GM04503 (cell line): ENCODE results near the gene KRT78.
"Not testable (repeated sequence)": the region's sequence is repeated elsewhere in the genome, so short reads cannot be mapped to it uniquely, and the experiment has no call there.

ENCODE experiments used
- DNase-seq: peaks from one replicate; pipeline ENCODE4 v3.0.0-alpha.2; 2012; ENCODE audit warnings: low read depth

The KRT78 gene

GRCh38 chr12:52796429-52796794 is 52.4 kb downstream of the KRT78 start:
- DNase-seq, result no peak

DNA sequence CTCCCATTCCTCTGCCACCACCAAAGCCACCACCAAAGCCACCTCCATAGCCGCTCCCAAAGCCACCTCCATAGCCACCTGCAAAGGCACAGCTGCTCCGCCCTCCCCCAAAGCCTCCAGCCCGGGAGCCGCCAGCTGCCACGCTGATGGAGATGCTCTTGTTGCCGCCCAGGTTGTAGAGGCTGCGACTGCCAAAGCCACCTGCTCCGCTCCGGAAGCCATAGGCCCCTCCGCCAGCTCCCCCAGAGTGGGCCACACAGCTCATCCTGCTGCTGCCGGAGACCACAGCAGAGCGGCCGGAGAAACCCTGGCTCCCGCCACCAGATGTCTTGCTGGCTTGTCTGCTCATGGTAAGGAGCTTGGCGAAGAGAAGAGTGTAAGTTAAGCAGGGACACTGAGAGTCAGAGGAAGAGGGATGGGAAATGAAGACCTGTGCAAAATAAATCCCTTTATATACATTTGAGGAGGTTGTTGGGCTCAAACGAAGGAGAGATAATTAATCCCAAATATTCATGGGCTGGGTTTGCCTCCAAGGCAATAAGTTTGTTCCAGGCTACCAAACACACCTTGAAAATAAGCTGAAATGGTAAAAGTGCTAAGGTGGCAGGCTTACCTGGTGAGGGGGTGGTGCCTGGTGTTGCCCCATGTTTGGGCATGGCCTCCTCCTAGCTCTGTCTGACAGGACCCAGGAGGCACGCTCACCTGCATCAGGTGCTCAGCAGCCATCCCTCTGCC is 52.9 kb downstream of the KRT78 start, which contains the start of gene KRT3:
Gene KRT3 (minus strand): TSS at position 424 of the 735 bp plus-strand sequence. CDS start 75 bp downstream, at position 349.
- DNase-seq, result no peak

GRCh38 chr12:52795332-52795674 is 53.5 kb downstream of the KRT78 start:
- DNase-seq, result not testable (repeated sequence)

DNA sequence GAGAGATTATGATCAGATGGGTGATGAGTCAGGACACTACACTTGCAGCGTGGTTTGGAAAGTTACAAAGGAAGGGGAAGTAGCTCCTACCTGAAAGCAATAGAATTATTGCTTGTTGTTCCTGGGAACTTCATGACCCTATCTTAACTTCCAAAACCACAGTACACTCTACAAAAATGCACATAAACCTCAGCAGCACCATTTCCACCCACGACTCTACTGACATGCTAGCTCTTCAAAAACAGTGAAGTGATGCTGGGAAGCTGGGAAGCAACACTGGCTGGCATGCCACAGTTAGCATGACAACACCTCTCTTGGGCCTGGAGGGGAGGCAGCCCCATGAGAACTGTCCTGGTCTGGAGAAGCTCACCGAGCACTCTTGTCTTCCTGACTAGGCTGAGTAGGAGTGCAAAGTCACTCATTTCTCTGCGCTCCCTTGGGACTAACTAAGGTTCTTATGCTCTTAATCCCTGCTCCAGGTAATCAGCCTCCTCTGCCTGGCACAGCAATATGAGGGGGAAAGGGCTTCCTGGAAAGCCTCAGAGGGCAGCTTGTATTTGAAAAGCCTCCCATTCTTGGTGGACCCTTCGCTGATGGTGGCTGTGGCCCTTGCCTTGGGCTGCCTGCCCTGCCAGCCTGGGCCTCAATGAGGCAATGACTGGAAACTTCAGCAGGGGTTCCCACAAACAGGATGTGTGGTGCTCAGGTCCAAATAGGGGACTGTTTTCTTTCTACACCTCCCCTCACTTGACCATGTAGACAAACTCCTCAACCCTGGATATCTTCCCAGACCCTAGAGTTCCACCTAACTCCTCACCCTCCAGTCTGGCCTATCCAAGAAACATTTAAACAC is 54.1 kb downstream of the KRT78 start:
- DNase-seq, result peak; percentile 21

- no peak for DNase-seq
Measured at GRCh38 chr12:52792185-52793029, 56.4 kb downstream of the KRT78 start.

DNA sequence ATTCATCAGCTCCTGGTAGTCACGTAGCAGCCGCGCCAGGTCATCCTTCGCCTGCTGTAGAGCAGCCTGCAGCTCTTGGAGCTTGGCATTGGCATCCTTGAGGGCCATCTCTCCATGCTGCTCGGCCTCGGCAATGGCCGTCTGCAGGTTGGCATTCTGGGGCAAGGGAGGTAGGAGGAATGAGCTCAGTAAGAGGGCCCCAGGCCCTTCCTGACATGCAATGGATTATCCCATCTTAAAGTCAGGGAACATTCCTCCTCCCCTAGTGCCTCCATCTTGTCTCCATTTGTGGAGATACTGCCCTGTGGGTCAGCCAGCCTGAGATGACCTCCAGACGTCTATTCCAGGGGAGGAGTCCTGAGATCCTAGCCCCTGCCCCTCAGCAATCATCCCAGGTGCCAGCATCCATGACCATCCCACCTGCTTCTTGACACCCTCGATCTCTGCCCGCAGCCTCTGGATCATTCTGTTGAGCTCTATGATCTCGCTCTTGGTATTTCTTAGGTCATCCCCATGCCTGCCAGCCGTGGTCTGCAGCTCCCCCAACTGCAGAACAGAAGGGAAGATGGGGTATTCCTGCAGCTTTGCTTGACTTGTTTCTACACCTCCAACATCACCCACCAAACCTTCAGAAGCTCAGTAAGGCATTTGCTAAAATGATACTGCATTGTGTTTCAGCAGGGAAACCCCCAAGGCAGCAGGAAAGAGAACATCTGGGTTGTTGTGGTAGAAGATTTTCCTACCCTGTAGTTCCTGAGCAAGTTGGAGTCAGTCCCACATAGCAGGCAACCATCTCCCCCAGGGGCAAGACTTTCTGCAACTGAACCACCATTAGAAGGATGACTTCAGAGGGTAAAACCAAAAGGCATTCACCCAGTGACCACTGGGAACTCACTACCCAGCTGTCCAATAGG is 57.3 kb downstream of the KRT78 start:
- DNase-seq, result no peak

- no peak for DNase-seq
Measured at GRCh38 chr12:52790427-52791270, 58.1 kb downstream of the KRT78 start.

DNA sequence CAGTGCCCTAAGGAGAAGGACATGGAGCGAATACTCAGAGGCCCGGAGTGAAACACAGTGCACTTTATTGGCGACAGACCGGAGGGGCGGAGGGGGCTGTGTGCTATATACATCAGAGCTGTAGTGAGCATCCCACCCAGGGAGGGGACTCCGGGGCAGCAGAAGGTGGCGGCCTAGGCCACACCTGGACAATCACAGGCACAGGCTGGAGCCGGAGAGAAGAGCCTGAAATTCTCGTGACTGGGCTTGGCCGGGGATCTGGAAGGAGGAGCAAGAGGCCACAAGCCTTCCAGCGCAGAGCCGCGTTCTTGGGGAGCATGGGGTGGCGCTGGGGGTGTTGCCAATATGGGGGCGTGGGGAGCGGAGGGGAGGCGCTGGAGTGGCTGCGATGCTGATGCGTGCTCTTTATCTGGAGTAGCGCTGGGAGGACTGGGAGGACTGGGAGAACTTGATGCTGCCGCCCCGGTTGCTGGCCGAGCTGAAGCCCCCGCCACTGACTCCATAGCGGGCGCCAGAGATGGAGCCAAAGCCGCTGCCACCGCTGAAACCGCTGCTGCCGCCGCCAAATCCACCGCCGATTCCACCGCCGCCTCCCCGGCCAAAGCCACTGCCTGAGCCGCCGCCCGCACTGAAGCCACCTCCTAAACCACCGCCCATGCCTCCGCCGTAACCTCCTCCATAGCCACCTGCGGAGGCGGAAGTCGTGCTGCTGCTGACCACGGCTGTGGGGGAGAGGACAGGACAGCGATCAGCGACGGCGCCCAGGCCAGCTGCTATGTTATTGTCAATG is 59.0 kb downstream of the KRT78 start:
- DNase-seq, result no peak

GRCh38 chr12:52788876-52789636 is 59.7 kb downstream of the KRT78 start:
- DNase-seq, result no peak

DNA sequence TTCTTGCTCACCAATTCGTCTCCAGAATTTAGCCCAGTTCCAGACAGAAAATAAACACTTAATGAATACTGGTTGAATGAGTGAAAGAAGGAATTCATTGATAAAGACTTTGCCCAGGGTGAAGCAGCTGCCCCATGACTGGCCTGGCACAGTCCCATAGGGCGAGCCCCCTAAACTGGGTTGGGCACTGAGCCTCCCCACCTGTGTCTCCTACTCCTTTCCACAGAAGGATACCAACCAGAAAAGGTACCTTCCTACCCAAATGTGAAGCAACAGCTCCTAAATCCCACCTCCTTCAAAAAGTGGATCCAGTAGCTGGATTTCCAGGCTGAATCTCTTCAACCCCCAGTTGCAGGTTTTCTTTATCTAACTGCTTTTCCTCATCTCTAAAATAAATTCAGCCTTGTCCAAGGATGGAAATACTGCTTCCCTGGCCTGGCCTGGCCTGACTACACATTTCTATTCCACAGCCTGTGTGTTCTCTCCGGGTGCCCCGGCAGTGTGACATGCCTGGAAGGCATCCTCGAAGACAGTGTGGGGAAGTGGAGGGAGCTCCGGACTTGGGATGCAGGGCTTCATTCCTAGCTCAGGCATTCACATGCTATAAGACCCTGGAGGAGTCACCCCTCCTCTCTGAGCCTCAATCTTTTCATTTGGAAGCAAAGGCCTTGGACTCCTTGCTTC is 60.5 kb downstream of the KRT78 start:
- DNase-seq, result no peak
